Measurements from ENCODE around the gene CD300H.

CD300H gene

GRCh38 chr17:74567397-74567796 is at the start of gene CD300H:
TSS of gene CD300H (minus strand) at chr17:74567509.
- Mint-ChIP-seq H3K27ac (no peak within 1 kb of the TSS), H3K4me1 (peaks cover 22% of the 10 kb centered on the region), H3K4me3 (no peak within 1 kb of the TSS), H3K27me3 (peaks cover 35% of the 10 kb centered on the region), H3K36me3 (ENCODE audit: low read depth) (no peaks in the 10 kb centered on the region), H3K9me3 (peaks cover 4% of the 10 kb centered on the region)
- DNase-seq, result no peak
- no peak for ATAC-seq

- peaks cover 41% of the 10 kb centered on the region for H3K27me3 Mint-ChIP-seq
- DNase-seq, result no peak
- ATAC-seq, result no peak
- no peak overlapping the region for H3K4me3 Mint-ChIP-seq
- no peaks in the 10 kb centered on the region for H3K9me3 Mint-ChIP-seq
- no peak overlapping the region for H3K27ac Mint-ChIP-seq
- peaks cover 8% of the 10 kb centered on the region for H3K4me1 Mint-ChIP-seq
- no peaks in the 10 kb centered on the region for H3K36me3 Mint-ChIP-seq (ENCODE audit: low read depth)
These were observed 49.4 kb upstream of the CD300H start for GRCh38 chr17:74616696-74617095.

DNA sequence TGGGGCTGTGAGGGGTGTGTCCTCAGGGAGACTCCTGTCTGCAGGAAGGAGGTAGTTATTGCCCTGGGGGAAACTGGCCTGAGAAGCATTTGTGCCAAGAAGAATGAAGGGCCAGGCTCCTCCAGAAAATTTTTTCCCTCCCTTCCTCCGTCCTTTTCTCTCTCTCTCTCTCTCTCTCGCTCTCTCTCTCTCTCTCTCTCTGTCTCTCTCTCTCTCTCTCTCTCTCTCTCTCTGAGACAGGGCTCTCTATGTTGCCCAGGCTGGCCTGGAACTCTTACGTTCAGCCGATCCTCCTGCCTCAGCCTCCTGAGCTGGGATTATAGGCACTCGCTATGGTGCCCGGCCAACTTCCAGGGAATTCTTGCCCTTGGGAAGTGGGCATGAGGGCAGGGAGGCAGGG is 44.7 kb upstream of the CD300H start:
- ATAC-seq, result no peak
- DNase-seq, result no peak
- Mint-ChIP-seq H3K9me3 (no peaks in the 10 kb centered on the region), H3K27me3 (peaks cover 30% of the 10 kb centered on the region), H3K36me3 (ENCODE audit: low read depth) (no peaks in the 10 kb centered on the region), H3K4me3 (no peak overlapping the region), H3K4me1 (peaks cover 6% of the 10 kb centered on the region), H3K27ac (no peak overlapping the region)

DNA sequence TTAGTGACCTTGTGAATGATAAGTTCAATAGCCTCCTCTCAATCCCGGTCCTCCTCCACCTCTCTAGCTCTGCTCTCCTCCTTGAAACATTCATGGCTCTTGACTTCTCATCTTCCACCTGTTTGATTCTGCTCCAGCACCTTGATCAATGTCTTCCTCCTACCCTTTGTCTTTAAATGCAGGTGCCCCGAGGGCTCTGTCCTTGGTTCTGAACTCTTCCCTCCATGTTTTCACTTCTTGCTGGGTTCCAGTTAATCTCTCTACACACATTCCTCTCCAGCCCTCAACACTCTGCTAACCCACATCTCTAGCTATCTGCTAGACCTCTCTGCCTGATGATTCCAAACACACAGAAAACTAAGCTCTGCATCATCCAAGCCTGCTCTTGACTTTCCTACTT is 42.8 kb upstream of the CD300H start:
- H3K9me3 Mint-ChIP-seq, result no peaks in the 10 kb centered on the region
- H3K36me3 Mint-ChIP-seq (ENCODE audit: low read depth), result no peaks in the 10 kb centered on the region
- no peak overlapping the region for H3K4me3 Mint-ChIP-seq
- H3K27me3 Mint-ChIP-seq, result peaks cover 18% of the 10 kb centered on the region
- no peak overlapping the region for H3K27ac Mint-ChIP-seq
- ATAC-seq (no peak), DNase-seq (no peak)
- H3K4me1 Mint-ChIP-seq, result peaks cover 6% of the 10 kb centered on the region

- H3K27ac Mint-ChIP-seq, result no peak overlapping the region
- H3K36me3 Mint-ChIP-seq (ENCODE audit: low read depth), result no peaks in the 10 kb centered on the region
- no peak overlapping the region for H3K4me3 Mint-ChIP-seq
- H3K27me3 Mint-ChIP-seq, result peaks cover 7% of the 10 kb centered on the region
- no peaks in the 10 kb centered on the region for H3K9me3 Mint-ChIP-seq
- peaks cover 6% of the 10 kb centered on the region for H3K4me1 Mint-ChIP-seq
- DNase-seq (no peak), ATAC-seq (no peak)
These were observed 41.2 kb upstream of the CD300H start for GRCh38 chr17:74608511-74608910.

- no peaks in the 10 kb centered on the region for H3K9me3 Mint-ChIP-seq
- H3K36me3 Mint-ChIP-seq (ENCODE audit: low read depth), result no peaks in the 10 kb centered on the region
- H3K4me1 Mint-ChIP-seq, result peaks cover 4% of the 10 kb centered on the region
- DNase-seq (no peak), ATAC-seq (no peak)
- H3K27me3 Mint-ChIP-seq, result peaks cover 8% of the 10 kb centered on the region
- no peak overlapping the region for H3K4me3 Mint-ChIP-seq
- H3K27ac Mint-ChIP-seq, result no peak overlapping the region
These were observed 39.9 kb upstream of the CD300H start for GRCh38 chr17:74607221-74607620.

DNA sequence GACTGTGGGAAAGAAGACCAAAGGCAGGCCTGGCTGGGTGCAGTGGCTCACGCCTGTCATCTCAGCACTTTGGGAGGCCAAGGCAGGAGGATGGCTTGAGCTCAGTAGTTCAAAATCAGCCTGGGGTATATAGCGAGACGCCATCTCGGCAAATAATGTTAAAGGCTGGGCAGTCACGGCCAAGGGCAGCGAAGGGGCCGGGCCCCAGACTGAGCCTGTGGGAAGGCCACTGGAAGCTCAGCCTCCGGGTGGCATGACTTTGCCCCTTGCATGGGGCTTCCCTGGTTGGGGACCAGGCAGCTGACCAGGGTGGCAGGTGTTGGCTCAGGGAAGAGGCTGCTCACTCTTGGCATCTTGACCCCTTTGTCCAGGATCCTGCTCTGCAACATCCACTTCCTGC is 38.7 kb upstream of the CD300H start:
- Mint-ChIP-seq H3K9me3 (no peaks in the 10 kb centered on the region), H3K36me3 (ENCODE audit: low read depth) (no peaks in the 10 kb centered on the region), H3K27me3 (peaks cover 8% of the 10 kb centered on the region), H3K4me3 (no peak overlapping the region), H3K27ac (no peak overlapping the region), H3K4me1 (peaks cover 4% of the 10 kb centered on the region)
- ATAC-seq (no peak), DNase-seq (no peak)

- no peak overlapping the region for H3K27ac Mint-ChIP-seq
- DNase-seq (no peak), ATAC-seq (no peak)
- H3K4me3 Mint-ChIP-seq, result no peak overlapping the region
- H3K4me1 Mint-ChIP-seq, result peaks cover 4% of the 10 kb centered on the region
- no peaks in the 10 kb centered on the region for H3K9me3 Mint-ChIP-seq
- H3K27me3 Mint-ChIP-seq, result peaks cover 8% of the 10 kb centered on the region
- no peaks in the 10 kb centered on the region for H3K36me3 Mint-ChIP-seq (ENCODE audit: low read depth)
These were observed 38.1 kb upstream of the CD300H start for GRCh38 chr17:74605361-74605760.

DNA sequence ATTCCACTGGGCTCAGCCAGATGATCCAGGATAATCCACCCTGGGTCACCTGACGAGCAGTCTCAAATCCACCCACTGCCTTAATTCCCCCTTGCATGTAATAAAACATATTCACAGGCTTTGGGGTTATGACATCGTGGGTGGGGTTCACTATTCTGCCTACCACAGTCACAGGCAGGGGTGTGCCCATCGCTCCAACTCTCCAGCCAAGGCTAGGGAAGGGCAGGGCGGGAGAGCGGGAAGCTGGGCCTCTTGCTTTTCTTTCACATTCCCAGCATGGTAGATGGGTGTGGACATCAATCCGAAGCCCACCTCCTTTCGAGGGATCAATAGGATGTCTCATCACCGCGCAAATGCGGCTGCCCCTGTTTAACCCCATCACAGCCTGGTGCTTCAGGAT is 37.5 kb upstream of the CD300H start:
- Mint-ChIP-seq H3K4me1 (peaks cover 5% of the 10 kb centered on the region), H3K36me3 (ENCODE audit: low read depth) (no peaks in the 10 kb centered on the region), H3K27ac (no peak overlapping the region), H3K27me3 (peaks cover 14% of the 10 kb centered on the region), H3K4me3 (no peak overlapping the region), H3K9me3 (no peaks in the 10 kb centered on the region)
- no peak for ATAC-seq
- no peak for DNase-seq

DNA sequence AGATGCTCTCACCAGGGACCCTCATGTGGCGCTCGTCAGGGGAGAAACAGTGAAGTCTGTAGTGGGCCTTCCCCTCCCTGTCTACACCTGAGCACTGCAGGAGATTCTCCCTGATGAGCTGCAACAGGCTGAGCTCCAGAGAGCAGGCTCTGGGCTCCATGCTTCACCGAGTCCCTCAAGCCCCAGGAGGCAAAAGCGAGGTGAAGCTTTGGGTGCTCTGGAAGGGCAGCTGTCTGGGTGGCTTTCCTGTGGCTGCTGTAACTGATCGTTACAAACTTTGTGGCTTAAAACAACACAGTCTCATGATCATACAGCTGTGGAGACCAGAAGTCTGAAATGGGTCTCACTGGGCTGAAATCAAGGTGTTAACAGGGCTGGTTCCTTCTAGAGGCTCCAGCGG is 36.9 kb upstream of the CD300H start:
- no peak for DNase-seq
- H3K36me3 Mint-ChIP-seq (ENCODE audit: low read depth), result no peaks in the 10 kb centered on the region
- H3K9me3 Mint-ChIP-seq, result no peaks in the 10 kb centered on the region
- no peak overlapping the region for H3K4me3 Mint-ChIP-seq
- H3K27me3 Mint-ChIP-seq, result peaks cover 14% of the 10 kb centered on the region
- ATAC-seq, result no peak
- peaks cover 10% of the 10 kb centered on the region for H3K4me1 Mint-ChIP-seq
- no peak overlapping the region for H3K27ac Mint-ChIP-seq

GRCh38 chr17:74603746-74604145 is 36.4 kb upstream of the CD300H start:
- Mint-ChIP-seq H3K27me3 (peaks cover 17% of the 10 kb centered on the region), H3K27ac (no peak overlapping the region), H3K36me3 (ENCODE audit: low read depth) (no peaks in the 10 kb centered on the region), H3K4me3 (no peak overlapping the region), H3K4me1 (peaks cover 12% of the 10 kb centered on the region), H3K9me3 (no peaks in the 10 kb centered on the region)
- ATAC-seq (no peak), DNase-seq (no peak)

- Mint-ChIP-seq H3K27ac (no peak overlapping the region), H3K4me1 (peaks cover 16% of the 10 kb centered on the region), H3K4me3 (no peak overlapping the region), H3K27me3 (peaks cover 18% of the 10 kb centered on the region), H3K9me3 (no peaks in the 10 kb centered on the region), H3K36me3 (ENCODE audit: low read depth) (no peaks in the 10 kb centered on the region)
- DNase-seq, result no peak
- no peak for ATAC-seq
These were observed 35.8 kb upstream of the CD300H start for GRCh38 chr17:74603037-74603635.

DNA sequence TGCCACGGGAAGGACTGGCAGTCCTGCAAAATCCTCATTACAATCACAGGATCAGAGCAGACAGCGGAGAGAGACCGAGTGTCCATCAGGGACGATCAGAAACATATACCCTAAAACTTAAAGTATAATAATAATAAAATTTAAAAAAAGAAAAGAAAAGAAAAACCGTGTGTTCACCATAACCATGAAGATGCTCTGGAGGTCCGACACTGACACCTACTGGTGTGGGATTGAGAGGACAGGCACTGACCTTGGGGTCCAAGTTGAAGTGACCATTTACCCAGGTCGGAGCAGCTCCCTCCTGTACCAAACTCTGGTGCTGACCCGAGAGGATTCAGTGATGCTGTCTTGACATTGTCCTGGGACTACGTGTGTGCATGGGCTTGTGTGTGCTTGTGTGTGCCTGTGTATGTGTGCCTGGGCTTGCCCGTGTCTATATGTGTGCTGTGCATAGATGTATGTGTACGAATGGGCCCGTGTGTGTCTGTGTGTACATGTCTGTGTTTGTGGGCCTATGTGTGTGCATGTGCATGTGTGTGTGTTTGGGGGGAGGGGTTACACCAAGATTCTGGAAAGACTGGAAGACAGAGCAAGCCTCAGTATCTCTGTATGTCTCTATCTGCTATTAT is 34.7 kb upstream of the CD300H start:
- Mint-ChIP-seq H3K27me3 (peaks cover 13% of the 10 kb centered on the region), H3K9me3 (no peaks in the 10 kb centered on the region), H3K36me3 (ENCODE audit: low read depth) (no peaks in the 10 kb centered on the region), H3K4me1 (peaks cover 16% of the 10 kb centered on the region), H3K27ac (no peak overlapping the region), H3K4me3 (no peak overlapping the region)
- peak; percentile 38 for DNase-seq
- no peak for ATAC-seq

GRCh38 chr17:74599448-74599939 is 32.2 kb upstream of the CD300H start:
- Mint-ChIP-seq H3K36me3 (ENCODE audit: low read depth) (no peaks in the 10 kb centered on the region), H3K27ac (no peak overlapping the region), H3K27me3 (peaks cover 13% of the 10 kb centered on the region), H3K9me3 (no peaks in the 10 kb centered on the region), H3K4me3 (no peak overlapping the region), H3K4me1 (peaks cover 16% of the 10 kb centered on the region)
- ATAC-seq, result no peak
- DNase-seq, result no peak

GRCh38 chr17:74599023-74599399 is 31.7 kb upstream of the CD300H start:
- H3K27ac Mint-ChIP-seq, result no peak overlapping the region
- no peak overlapping the region for H3K4me3 Mint-ChIP-seq
- peaks cover 13% of the 10 kb centered on the region for H3K27me3 Mint-ChIP-seq
- DNase-seq (no peak), ATAC-seq (no peak)
- H3K4me1 Mint-ChIP-seq, result peaks cover 16% of the 10 kb centered on the region
- H3K36me3 Mint-ChIP-seq (ENCODE audit: low read depth), result no peaks in the 10 kb centered on the region
- H3K9me3 Mint-ChIP-seq, result no peaks in the 10 kb centered on the region
